HUES48 (cell line): ENCODE results near the gene SMIM8.

Source experiments
- H3K27ac ChIP-seq: one replicate; pipeline ENCODE4 v1.7.0; 2013; ENCODE audit warnings: low read depth, low read length, inconsistent platforms
- H3K27me3 ChIP-seq: 2 replicates; pipeline ENCODE4 v1.6.1; 2013; ENCODE audit warnings: mild to moderate bottlenecking, low read length; ENCODE audit not compliant: control insufficient read depth, insufficient read depth
- H3K36me3 ChIP-seq: 2 replicates; pipeline ENCODE4 v1.6.1; 2013; ENCODE audit warnings: low read length; ENCODE audit not compliant: control insufficient read depth, insufficient read depth
- H3K4me1 ChIP-seq: 2 replicates; pipeline ENCODE4 v1.6.1; 2013; ENCODE audit warnings: mild to moderate bottlenecking, low read length; ENCODE audit not compliant: control insufficient read depth, insufficient read depth
- H3K4me3 ChIP-seq: 2 replicates; pipeline ENCODE4 v1.5.1; 2013; ENCODE audit warnings: mild to moderate bottlenecking, low read depth, low read length
- H3K9ac ChIP-seq: 2 replicates; pipeline ENCODE4 v1.6.1; 2013; ENCODE audit warnings: mild to moderate bottlenecking, low read depth, low read length, moderate library complexity
- H3K9me3 ChIP-seq: 2 replicates; pipeline ENCODE4 v1.6.1; 2013; ENCODE audit warnings: low read length; ENCODE audit not compliant: control insufficient read depth, insufficient read depth

Gene SMIM8

DNA sequence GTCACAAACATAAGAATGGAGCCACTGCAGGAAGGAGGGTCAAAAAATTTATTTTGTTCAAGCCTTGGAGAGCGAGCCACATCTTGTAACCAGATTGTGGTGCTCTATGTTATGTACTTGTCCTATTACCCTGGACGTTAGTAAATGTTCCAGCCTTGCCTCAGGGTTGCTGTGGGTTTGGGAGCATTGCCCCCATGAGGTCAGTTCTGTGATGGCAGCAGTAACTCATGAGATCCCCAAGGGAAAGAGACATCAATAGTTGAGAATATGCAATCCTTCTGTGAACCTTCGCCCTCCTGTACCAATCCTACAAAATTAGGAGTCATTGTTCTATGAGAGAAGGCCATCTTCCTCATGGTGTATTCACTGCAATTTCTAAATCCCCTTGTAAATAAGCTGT lies 68.9 kb downstream of the SMIM8 start:
- no peak overlapping the region for H3K4me3 ChIP-seq
- H3K9ac ChIP-seq: no peak overlapping the region
- no peaks in the 10 kb centered on the region for H3K36me3 ChIP-seq
- no peaks in the 10 kb centered on the region for H3K9me3 ChIP-seq
- H3K4me1 ChIP-seq: no peaks in the 10 kb centered on the region
- H3K27me3 ChIP-seq: no peaks in the 10 kb centered on the region
- no peak overlapping the region for H3K27ac ChIP-seq
